Myocyte (in vitro differentiated cells): ENCODE data around the gene ATOSB. TPM values are rescaled to one million over a fixed set of nuclear protein-coding genes. Genes with fewer than 3 reads are reported as not detected.

Experiments used
- DNase-seq: peaks from one replicate; pipeline ENCODE4 v3.0.0-alpha.2; 2012; ENCODE audit warnings: low read depth
- total RNA-seq: library from RNA; depleted of rRNA; stranded (reverse); fragments of >200 nt; gene quantifications from 2 replicates; pipeline ENCODE4 v1.2.3, GENCODE V29; 2014

Gene ATOSB
- total RNA-seq, 1 donor from 2014 or later = 56.6 TPM

DNA sequence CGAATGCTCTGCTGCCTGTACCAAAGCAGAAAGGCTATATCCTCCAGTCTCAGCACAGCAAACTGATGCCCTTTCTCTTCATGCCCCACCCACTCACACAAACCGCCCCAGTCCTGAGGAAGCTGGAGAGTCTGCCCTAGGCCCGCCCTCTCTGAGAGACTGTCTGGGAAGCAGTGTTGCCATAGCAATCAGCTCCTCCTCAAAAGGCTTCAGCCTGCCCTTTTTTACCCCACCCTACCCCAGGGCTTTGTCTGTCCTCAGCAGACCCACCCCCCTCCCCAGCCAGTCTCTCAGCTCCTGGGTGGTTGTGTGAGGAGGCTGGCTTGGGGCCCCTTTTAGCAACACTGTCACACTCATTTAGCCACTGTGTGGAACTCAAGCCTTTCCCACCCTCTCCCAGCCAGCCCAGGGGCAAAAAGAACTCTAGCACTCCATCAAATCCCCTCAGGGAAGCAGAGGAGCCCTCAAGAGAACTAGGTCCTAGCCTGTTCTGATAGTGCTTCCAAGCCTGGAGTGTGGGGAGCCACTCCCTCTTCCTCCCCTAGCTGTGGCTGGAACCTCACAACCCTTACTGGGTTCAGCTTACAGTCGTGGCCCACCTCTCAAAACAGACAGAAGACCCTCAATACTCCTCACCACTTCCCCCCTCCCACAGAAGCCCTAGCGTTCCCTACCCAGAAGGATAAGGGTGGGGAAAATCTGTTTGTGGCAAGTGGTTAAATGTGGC is 1.4 kb downstream of the ATOSB start:
- DNase-seq = peak; percentile 94

DNA sequence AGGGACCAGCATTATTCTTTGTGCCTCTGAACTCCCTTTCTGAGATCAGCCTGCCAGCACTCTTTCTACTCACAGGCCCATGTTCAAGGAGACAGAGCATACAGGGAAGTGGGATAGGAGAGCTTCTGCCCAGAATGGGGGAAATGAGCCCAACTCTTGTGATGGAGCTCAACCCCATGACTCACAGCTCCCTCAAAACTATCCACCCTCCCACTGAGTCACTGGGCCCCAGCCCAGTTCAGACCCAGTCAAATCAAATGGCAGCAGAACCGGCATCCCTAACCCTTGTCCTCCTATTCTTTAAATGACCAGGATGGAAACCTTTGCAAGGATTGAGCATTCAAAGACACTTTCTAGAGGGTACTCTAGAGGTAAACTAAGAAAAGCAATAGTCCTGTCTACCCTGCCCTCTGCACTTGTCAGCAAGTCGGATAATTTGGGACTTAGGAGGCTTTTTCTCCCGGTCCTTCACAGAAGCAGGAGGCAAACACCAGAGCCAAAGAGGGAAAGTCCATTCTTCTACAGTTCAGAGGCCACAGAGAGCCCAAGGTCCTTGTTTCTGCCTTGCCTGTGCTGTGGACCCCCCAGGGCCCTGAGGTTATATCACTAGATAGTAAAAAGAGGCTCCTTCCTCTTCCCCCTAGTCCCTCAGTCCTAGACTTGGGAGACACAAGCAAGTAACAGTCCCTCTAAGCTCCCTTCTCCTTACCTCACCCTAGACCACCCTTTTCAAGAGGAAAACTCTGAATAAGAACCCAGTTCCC is 3.2 kb downstream of the ATOSB start:
- DNase-seq = peak; percentile 27

GRCh38 chr9:35111001-35111933 is 4.4 kb downstream of the ATOSB start:
- DNase-seq = peak; percentile 99

GRCh38 chr9:35110327-35110761 is 5.3 kb downstream of the ATOSB start:
- DNase-seq = peak; percentile 98

DNA sequence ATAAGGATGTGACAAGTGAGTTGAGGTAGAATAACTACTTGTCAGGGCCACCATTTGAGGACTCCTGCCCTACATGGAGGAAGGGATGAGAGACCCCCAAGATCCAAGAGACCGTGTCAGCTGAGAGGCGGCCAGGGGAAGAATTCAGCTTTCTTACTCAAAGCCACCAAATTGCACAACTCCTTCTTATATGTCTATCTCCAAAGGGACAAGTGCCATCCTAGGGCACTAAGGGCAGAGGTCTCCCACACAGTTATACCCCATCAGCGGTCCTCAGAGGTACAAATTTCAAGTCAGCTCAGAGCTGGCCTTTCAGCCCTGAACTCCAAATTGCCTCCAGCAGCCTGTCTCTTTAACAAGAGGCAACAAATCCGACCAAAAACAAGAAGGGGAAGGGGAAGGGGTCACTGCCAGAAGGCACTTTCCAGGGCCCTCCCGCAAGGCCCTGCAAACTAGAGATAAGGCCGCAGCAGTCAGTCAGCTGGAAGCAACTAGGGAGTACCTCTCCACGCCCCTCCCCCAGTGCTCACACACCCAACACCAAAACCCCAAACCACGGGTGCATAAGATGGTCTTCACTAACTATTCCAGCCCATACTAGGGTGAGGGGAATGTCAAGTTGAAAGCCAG is 6.6 kb downstream of the ATOSB start:
- DNase-seq = peak; percentile 25

DNA sequence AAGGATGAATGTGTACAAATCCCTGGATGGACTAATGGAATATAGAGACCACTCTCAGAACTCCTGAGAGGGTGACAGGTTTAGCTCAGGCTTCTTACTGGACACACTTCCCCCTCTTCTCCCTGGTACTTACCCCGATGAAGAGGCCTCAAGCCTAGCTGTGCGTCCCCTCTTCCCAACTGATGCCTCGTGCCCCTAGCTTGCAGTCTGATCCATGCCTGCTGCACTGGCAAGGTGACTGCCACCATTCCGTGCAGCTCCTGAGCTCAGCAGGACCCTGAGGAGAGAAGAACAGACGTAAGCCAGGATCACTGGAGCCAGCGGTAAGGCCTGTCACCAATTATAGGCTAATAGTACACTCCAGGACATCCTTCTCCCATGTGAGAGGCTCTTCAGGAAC is 7.2 kb downstream of the ATOSB start:
- DNase-seq = no peak

DNA sequence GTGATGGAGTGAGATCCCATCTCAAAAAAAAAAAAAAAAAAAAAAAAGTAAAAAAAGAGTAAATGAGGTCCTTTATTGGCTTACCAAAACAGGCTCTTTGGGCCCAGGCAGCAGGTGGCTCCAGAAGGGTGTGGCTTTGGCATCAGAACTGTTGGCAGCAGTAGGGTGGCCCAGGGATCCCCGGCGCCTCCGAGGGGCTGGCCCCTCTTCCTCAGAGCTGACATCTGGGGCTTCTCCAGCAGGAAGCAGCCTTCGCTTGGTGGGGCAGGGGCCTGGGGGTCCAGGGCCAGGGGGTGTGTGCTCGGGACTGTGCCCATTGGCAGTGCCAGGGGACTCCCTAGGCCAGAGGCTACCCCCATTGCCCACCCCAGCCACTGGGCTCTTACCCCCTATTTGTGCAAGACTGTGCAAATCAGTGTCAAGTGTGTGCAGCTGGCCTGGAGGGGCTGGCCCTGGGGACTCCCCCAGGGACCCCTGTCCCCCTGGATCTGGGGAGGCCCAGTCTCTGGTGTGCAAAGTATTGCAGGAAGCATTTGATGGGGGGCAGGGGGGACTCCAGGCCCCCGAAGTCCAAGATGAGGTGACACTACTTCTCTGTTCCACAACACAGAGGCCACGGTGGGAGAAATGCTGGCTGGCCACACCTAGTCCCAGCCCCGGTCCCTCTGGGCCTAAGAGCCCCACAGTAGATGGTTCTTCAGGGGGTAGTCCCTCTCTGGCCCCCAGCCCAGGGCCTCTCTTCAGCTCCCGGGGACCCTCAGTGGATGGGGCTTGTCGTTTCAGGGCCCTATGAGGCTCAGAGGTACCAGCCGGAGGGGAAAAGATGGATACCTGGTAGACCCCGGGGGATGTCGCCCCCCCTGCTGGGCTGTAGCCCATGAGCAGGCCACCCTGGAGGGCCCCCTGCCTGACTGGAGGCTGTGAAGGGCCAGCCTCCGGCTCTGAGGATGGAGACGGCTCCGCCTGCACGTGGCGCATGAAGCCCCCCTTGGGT is 8.1 kb downstream of the ATOSB start:
- no peak for DNase-seq

GRCh38 chr9:35106343-35106730 is 9.3 kb downstream of the ATOSB start:
- DNase-seq = no peak

DNA sequence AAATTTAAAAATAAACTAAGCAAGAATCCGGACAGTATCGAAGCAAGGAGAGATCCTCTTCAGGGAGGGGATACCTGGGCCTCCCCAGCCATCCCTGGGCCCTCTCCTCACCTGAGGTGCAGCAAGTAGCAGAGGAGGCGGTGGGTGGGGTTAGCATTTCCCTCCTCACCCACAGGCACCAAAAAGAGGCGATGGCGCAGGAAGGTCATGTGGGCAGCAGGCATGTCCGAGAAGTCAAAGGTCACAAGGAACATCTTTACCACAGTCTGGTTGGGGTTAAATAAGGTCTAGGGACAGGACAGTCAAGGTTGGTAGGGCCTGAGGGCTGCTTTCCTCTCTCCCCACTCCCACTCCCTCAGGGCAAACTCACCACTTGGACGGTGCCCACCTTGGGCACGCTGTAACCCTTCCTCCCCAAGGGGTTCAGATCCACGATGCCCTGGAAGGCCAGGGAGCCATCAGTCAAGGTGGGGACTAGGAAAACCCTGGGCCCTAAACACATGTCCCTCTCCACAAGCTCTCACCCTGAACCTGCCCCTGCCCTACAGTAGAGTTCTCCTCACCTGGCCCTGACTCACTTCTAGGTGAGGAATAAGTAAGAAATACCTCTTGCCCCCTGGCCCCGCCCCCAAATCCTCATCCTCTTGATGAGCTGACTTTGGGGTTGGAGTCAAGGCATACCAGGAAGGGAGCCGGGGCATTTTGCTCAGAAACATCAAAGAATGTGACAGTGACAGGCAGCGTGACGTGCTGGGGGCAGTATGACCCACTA is 9.9 kb downstream of the ATOSB start:
- no peak for DNase-seq

GRCh38 chr9:35105126-35105525 is 10.5 kb downstream of the ATOSB start:
- no peak for DNase-seq

DNA sequence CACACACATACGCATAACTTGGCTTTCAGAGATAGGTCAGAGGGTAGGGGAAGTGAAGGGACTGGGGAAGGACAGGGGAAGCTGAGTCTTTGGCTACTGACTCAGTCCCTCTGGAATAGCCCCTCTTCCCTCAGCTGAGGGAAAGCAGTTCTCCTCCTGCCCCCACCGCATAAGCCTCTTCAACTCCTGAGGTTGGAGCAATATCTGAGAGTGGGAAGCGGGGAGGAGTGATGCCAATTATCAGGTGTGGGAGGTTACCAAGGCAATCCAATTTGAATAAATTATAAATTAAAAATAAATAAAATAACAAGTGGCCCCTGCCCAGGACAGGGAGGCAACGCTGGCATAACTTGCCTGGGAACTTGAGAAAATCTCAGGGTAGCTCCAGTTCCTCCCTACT is 11.1 kb downstream of the ATOSB start:
- DNase-seq = no peak

GRCh38 chr9:35103660-35104191 is 11.9 kb downstream of the ATOSB start:
- no peak for DNase-seq

DNA sequence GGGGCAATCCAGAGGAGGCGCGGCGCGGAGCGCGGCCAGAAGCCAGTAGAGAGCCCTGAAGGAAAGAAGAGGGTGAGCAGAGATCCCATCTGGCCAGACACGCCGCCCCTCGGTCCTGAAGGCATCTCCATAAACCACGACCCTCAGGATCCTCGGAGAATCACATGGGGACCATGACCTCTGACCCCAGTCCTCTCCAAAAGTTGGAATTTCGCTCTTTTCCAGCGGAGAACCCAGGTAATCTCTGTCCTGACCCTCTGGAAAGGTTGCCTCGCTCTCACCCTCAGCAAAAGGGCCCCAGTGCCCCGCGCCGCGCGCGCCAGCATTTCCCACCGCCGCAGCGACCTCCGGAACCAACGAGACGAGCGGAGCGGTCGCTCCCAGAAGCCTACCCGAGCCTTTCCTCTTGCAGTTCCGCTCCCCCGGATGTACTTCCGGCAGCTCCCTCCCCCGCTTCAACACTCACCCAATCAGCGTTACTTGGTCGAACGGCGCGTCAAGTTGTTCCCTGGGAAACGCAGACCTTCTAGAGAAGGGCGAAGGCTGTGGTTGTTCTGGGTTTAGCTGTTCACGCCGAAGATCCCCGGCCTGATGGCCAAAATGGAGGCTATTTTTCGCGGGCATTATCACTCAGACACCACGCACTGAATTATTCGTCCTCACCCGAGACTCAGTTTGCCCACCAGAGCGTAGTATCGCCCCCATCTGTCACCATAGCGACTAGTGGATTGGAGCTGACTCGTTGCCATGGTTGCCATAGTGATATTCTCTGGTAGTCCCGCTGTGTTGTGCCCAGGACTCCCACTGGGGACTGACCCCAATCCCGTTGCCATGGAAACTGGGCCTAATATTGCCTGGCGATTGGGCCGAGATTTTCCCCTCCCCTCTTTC is 12.6 kb downstream of the ATOSB start, which contains the start of gene STOML2:
Gene STOML2, minus strand, starts transcription at position 363 of the 891 bp plus-strand sequence. Its CDS starts 37 bp downstream, at position 326.
- peak; percentile 97 for DNase-seq

- no peak for DNase-seq
Observed at GRCh38 chr9:35102465-35102768, 13.2 kb downstream of the ATOSB start.

- no peak for DNase-seq
Observed at GRCh38 chr9:35097573-35097972, 18.1 kb downstream of the ATOSB start.

GRCh38 chr9:35096035-35096849 is 19.4 kb downstream of the ATOSB start, which contains the start of gene PIGO:
Gene PIGO, minus strand, starts transcription at chr9:35096591. Its CDS starts 1,026 bp downstream, at chr9:35095565.
- DNase-seq = peak; percentile 82

GRCh38 chr9:35091536-35091935 is 24.1 kb downstream of the ATOSB start:
- DNase-seq = no peak
